HG02763 (cell line): ENCODE measurements around the gene ATG4B.
A peak's percentile ranks its signal among the peaks of the same experiment; 100 is the strongest.
"Not testable (repeated sequence)": the region's sequence is repeated elsewhere in the genome, so short reads cannot be mapped to it uniquely, and the experiment has no call there.

Experiments used
- ATAC-seq: cut with Tn5 transposase; IDR thresholded peaks from one replicate; pipeline ENCODE4 v1.9.1; 2021; ENCODE audit warnings: mild to moderate bottlenecking, moderate library complexity; ENCODE audit not compliant: unreplicated experiment

The ATG4B gene

GRCh38 chr2:241637018-241637794 lies at the start of gene ATG4B, which contains the start of gene THAP4:
Gene ATG4B (plus strand): TSS chr2:241637693. CDS start chr2:241637715, 22 bp downstream.
Gene THAP4 (minus strand): TSS chr2:241637158. CDS start chr2:241637017, 141 bp downstream.
- peak; percentile 68 for ATAC-seq

GRCh38 chr2:241589863-241590262 lies 47.6 kb upstream of the ATG4B start:
- ATAC-seq = not testable (repeated sequence)

GRCh38 chr2:241590496-241591455 lies 46.7 kb upstream of the ATG4B start:
- not testable (repeated sequence) for ATAC-seq

- no peak for ATAC-seq
These were observed 45.2 kb upstream of the ATG4B start for GRCh38 chr2:241592126-241592845.

- no peak for ATAC-seq
These were observed 44.2 kb upstream of the ATG4B start for GRCh38 chr2:241593271-241593670.

- no peak for ATAC-seq
These were observed 41.8 kb upstream of the ATG4B start for GRCh38 chr2:241595600-241596140.

GRCh38 chr2:241597561-241597960 lies 39.9 kb upstream of the ATG4B start:
- no peak for ATAC-seq

GRCh38 chr2:241598061-241598460 lies 39.4 kb upstream of the ATG4B start:
- no peak for ATAC-seq

- no peak for ATAC-seq
These were observed 39.0 kb upstream of the ATG4B start for GRCh38 chr2:241598487-241598886.

- ATAC-seq = no peak
These were observed 37.9 kb upstream of the ATG4B start for GRCh38 chr2:241599615-241600014.

- ATAC-seq = no peak
These were observed 35.7 kb upstream of the ATG4B start for GRCh38 chr2:241601841-241602240.

GRCh38 chr2:241602720-241603119 lies 34.8 kb upstream of the ATG4B start:
- no peak for ATAC-seq

GRCh38 chr2:241603686-241604085 lies 33.8 kb upstream of the ATG4B start:
- ATAC-seq = no peak

- no peak for ATAC-seq
These were observed 31.3 kb upstream of the ATG4B start for GRCh38 chr2:241606186-241606585.

GRCh38 chr2:241607162-241607885 lies 30.2 kb upstream of the ATG4B start:
- no peak for ATAC-seq

GRCh38 chr2:241608881-241609280 lies 28.6 kb upstream of the ATG4B start:
- ATAC-seq = no peak

- peak; percentile 78 for ATAC-seq
These were observed 27.4 kb upstream of the ATG4B start for GRCh38 chr2:241609859-241610793.

- ATAC-seq = no peak
These were observed 26.4 kb upstream of the ATG4B start for GRCh38 chr2:241611062-241611461.
